Activated gamma-delta T cell (primary cell): ENCODE measurements around the gene NT5C1B.

Experiments
- DNase-seq: peaks from one replicate; lab custom pipeline; 2025; lab: John Stamatoyannopoulos, UW

The NT5C1B gene

DNA sequence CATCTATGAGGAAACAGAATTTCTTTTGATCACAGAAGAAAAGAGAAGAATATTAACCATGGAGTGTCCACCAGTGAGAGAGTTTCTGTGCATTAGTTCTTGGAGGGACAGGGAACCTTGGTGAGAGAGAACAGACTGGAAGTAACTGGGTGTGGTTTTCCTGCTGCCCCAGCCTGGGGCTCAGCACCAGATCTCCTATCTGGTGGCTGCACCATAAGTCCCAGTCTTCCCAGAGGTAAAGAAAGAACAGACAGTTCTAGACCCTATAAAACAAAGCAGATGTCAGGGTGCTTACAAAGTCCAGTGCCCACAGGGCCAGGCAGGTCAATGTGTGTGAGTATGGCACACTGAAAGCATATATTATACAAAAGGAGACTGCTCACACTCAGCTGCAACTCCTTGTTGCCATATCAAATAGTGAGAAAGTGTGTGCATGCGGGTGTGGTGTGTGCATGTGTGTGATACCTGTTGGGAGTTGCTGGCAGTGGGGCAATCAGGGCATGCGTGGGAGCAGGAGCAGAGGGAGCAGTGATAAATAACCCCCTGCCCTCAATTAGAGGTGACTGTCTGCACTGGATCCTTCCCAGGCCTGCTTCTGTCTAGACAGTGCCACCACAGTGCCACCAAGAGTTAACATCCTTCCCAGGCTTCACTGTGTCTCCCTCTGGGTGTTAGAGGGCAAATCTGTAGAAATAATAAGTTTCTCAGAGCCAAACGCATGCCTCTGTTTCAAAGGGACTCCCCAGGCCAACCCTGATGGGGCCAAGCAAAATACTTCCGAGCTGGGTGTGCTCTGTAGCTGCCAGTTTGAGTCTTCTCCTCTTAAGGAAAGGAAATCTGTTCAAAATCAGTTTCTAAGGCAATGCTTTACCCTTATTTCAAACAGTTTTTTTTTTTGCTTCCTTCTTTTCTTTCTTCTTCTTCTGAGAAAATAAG is 74.6 kb downstream of the NT5C1B start:
- no peak for DNase-seq
